Tibial artery (tissue), 4 donors: ENCODE results near the gene NPTXR.

ENCODE experiments used
- DNase-seq, 2 donors: peaks; one replicate each; pipeline ENCODE4 v3.0.0-alpha.2; 2019
- H3K27ac ChIP-seq, 2 donors: fragments of 200-600 bp; sonication (generic) in 1 of 2; 1 replicate in 1 of 2; 2 replicates in 1 of 2; pipeline ENCODE4 v1.5.1; 2018 to 2019; ENCODE audit warnings: mild to moderate bottlenecking in 1 of 2
- H3K27me3 ChIP-seq, 2 donors: fragments of 200-600 bp; sonication (generic) in 1 of 2; one replicate each; pipeline versions ENCODE4 v1.5.1 to v1.6.0; 2016 to 2019
- H3K36me3 ChIP-seq, 3 donors: fragments of 200-600 bp; sonication (generic) in 2 of 3; one replicate each; pipeline ENCODE4 v1.5.1; 2016 to 2019; ENCODE audit warnings: mild to moderate bottlenecking in 2 of 3
- H3K4me1 ChIP-seq, 4 donors: fragments of 200-600 bp; sonication (generic) in 2 of 4; 1 replicate in 3 of 4; 2 replicates in 1 of 4; pipeline ENCODE4 v1.5.1; 2016 to 2019
- H3K4me3 ChIP-seq, 2 donors: fragments of 200-600 bp; sonication (generic) in 1 of 2; 1 replicate in 1 of 2; 2 replicates in 1 of 2; pipeline ENCODE4 v1.5.1; 2018 to 2019; ENCODE audit warnings: mild to moderate bottlenecking in 2 of 2
- H3K9me3 ChIP-seq, 3 donors: fragments of 200-600 bp; sonication (generic) in 1 of 3; one replicate each; pipeline ENCODE4 v1.5.1; 2016 to 2019
- intact Hi-C: fragments of 100-400 bp; cut with DNase I; formaldehyde crosslinking; loops from one replicate; pipeline ENCODE4 v1.15.0; 2023; ENCODE audit warnings: low total_unique reads
- TF ChIP-seq, protein P1 (sequence below), 2 experiments: fragments of 200-600 bp in 1 of 2; fragments of 450-650 bp in 1 of 2; IDR thresholded peaks; one replicate each; pipeline ENCODE4 v1.5.1; 2017 to 2019; ENCODE audit warnings: antibody characterized with exemption in 2 of 2, mild to moderate bottlenecking in 1 of 2, moderate library complexity in 1 of 2

NPTXR gene

DNA sequence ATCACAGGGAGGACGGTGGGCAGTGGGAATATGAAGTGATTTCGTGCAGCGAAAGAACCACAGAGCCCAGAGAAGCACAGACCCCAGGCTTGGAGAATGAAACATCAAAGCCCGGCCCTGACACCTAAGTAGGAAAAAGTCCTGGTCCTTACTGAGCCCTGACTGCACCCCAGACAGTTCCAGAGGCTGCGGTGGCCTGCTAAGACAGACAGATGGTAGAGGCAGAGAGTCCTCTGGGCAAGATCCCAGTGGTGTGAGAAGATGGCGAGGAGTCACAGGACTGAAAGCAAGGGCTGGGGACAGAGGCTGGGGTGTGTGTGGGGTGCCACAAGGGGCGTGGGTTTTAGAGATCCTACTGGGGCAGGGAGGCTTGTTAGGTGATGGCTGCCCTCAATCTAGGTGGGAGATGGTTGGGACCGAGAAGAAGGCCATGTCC is 24.5 kb upstream of the NPTXR start:
- intact Hi-C loops: loop anchor here (5.0 kb wide), 2 partner anchors 134 to 254 kb away; no protein-coding TSS in a partner anchor
- no peaks in the 10 kb centered on the region for H3K27me3 ChIP-seq
- no peaks in the 10 kb centered on the region for H3K9me3 ChIP-seq
- H3K27ac ChIP-seq: no peak overlapping the region
- peaks cover 32 to 48% (median 42%) of the 10 kb centered on the region in 3 donors for H3K36me3 ChIP-seq
- peak in 1 of 2 donors; percentile 56 for DNase-seq
- no peak overlapping the region for H3K4me3 ChIP-seq
- TF ChIP-seq, protein P1, sequence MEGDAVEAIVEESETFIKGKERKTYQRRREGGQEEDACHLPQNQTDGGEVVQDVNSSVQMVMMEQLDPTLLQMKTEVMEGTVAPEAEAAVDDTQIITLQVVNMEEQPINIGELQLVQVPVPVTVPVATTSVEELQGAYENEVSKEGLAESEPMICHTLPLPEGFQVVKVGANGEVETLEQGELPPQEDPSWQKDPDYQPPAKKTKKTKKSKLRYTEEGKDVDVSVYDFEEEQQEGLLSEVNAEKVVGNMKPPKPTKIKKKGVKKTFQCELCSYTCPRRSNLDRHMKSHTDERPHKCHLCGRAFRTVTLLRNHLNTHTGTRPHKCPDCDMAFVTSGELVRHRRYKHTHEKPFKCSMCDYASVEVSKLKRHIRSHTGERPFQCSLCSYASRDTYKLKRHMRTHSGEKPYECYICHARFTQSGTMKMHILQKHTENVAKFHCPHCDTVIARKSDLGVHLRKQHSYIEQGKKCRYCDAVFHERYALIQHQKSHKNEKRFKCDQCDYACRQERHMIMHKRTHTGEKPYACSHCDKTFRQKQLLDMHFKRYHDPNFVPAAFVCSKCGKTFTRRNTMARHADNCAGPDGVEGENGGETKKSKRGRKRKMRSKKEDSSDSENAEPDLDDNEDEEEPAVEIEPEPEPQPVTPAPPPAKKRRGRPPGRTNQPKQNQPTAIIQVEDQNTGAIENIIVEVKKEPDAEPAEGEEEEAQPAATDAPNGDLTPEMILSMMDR (IDR thresholded peaks at IDR 0.05): no peak
- H3K4me1 ChIP-seq: peaks cover 10 to 82% (median 64%) of the 10 kb centered on the region in 4 donors

DNA sequence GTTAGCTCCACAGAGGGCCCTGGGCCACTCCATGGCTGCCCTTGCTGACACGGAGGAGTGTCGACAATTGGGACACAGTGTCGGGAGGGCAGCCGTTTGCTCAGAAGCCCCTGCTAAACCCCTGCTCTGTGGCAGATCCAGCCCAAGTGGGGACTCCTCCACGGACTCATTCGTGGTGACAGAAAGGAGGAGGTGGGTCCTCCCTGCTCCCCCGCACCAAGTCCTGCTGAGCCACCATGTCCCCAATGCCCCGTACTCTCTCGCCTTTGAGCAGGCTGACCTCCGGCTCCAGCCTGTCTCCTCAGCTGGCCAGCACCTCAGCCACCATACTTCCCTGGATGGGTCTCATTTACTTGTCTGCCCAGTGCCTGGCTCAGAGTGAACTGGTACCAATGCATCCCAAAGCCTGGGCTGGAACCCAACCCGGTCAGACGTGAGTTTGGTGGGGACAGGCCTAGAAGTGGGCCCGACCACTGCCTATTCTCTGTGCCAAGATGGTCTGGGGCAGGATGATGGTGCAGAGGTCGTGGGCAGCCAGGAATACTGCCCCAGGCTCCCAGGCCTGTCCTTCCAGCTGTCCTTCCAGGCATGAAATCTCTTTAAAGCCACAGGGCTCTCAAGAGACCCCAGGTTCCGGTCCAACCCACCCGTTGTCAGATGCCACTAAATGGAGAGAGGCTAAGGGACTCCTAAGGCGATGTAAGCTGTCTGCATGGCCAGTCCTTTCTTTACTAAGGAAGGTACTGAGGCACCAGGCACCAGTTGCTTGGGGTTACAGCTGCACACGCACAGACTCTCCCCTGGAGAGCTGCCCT is 23.9 kb upstream of the NPTXR start:
- H3K9me3 ChIP-seq: no peaks in the 10 kb centered on the region
- H3K36me3 ChIP-seq: peaks cover 32 to 48% (median 42%) of the 10 kb centered on the region in 3 donors
- H3K4me1 ChIP-seq: peaks cover 10 to 85% (median 70%) of the 10 kb centered on the region in 4 donors
- no peaks in the 10 kb centered on the region for H3K27me3 ChIP-seq
- intact Hi-C loops: loop anchor here (5.0 kb wide), 2 partner anchors 135 to 255 kb away; no protein-coding TSS in a partner anchor
- DNase-seq: peak; percentile 15 to 60
- H3K4me3 ChIP-seq: no peak overlapping the region
- H3K27ac ChIP-seq: no peak overlapping the region
- TF ChIP-seq, protein P1 (IDR thresholded peaks at IDR 0.05): no peak

DNA sequence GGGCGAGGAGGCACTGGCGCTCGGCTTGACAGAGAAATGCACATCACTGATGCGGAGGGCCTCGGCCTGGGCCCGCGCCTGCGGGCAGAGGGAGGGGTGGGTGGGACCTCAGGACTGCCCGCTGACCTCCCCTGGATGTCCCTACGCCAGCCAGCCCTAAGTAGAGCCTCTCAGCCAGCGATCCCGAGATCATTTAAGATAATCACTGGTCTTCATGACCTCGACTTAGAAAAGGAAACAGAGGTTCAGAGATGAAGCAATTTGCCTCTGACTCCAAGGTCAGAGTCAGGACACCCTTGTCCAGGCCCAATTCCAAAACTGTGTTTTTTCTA is 23.3 kb upstream of the NPTXR start:
- peaks cover 32 to 48% (median 42%) of the 10 kb centered on the region in 3 donors for H3K36me3 ChIP-seq
- H3K4me1 ChIP-seq: peaks cover 10 to 90% (median 75%) of the 10 kb centered on the region in 4 donors
- no peak overlapping the region for H3K27ac ChIP-seq

DNA sequence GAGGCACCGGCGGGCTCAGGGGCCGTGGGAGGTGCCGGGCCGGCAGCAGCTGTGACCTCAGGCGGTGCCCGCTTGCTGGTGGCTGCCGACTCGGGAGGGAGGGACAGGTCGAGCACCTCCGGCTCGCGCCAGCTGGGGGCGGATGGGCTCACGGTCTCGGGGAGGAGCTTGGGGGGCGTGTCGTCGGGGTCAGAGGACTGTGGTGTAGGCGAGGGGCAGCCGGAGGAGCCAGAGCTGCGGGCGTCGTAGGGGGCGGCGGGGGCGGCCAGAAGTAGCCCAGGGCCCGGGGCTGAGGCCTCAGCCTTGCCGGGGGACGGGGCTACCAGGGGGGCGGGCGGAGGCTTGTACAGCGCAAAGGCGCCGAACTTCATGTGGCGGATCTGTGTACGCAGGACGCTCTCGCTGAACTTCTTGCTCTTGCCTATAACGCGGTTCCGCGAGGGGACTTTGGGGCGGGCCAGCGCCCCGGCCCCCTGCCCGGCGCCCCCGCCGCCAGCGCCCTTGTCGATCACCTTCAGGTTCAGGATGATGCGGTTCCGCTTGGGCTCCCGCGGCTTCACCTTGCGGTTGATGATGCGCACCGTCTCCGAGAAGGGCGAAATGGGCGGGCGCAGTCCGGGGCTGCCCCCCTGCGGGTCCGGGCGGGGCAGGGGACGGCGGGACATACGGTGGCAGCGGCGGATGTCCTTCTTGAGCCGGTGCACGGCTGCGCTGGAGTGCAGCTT is 22.7 kb upstream of the NPTXR start:
- TF ChIP-seq, protein P1 (IDR thresholded peaks at IDR 0.05): no peak
- intact Hi-C loops: loop anchor here (5.0 kb wide), 2 partner anchors 136 to 256 kb away; no protein-coding TSS in a partner anchor
- peak; percentile 13 to 67 for DNase-seq
- Histone ChIP-seq H3K4me3 (no peak overlapping the region), H3K4me1 (peaks cover 10 to 96% (median 78%) of the 10 kb centered on the region in 4 donors), H3K27ac (peak overlapping the region in 1 of 2 donors; percentile 20), H3K9me3 (no peaks in the 10 kb centered on the region), H3K27me3 (no peaks in the 10 kb centered on the region), H3K36me3 (peaks cover 32 to 48% (median 42%) of the 10 kb centered on the region in 3 donors)

More for the DNA sequence above, 23.3 kb upstream of the NPTXR start:
- no peaks in the 10 kb centered on the region for H3K9me3 ChIP-seq
- TF ChIP-seq, protein P1 (IDR thresholded peaks at IDR 0.05): no peak
- DNase-seq: no peak
- intact Hi-C loops: loop anchor here (5.0 kb wide), 2 partner anchors 135 to 255 kb away; no protein-coding TSS in a partner anchor
- no peak overlapping the region for H3K4me3 ChIP-seq
- no peaks in the 10 kb centered on the region for H3K27me3 ChIP-seq

DNA sequence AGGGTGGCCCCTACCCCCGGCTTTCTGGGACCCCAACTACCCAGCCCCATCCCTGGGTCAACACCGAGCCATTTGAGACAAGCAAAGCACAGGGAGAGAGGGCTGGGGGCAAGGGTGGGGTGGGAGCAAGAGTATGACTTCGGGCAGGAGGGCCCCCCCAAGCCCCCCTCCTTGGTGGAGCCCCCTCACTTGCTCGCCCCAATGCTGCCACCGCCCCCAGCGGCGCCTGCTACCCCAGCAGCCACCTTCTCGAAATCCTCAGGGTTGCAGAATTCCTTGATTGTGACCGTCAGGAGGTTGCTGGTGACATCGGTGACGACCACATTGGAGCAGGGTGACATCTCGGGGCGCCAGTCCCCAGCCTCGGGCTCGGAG is 22.2 kb upstream of the NPTXR start:
- peak overlapping the region in 1 of 2 donors; percentile 20 for H3K27ac ChIP-seq
- H3K4me3 ChIP-seq: no peak overlapping the region
- TF ChIP-seq, protein P1 (IDR thresholded peaks at IDR 0.05): no peak
- intact Hi-C loops: loop anchor here (5.0 kb wide), 2 partner anchors 136 to 256 kb away; no protein-coding TSS in a partner anchor
- H3K36me3 ChIP-seq: peaks cover 32 to 48% (median 42%) of the 10 kb centered on the region in 3 donors
- no peaks in the 10 kb centered on the region for H3K27me3 ChIP-seq
- peaks cover 10 to 100% (median 74%) of the 10 kb centered on the region in 4 donors for H3K4me1 ChIP-seq
- no peaks in the 10 kb centered on the region for H3K9me3 ChIP-seq
- peak; percentile 16 to 62 for DNase-seq
